Breast epithelium (tissue), 3 donors: Measurements from ENCODE around the gene GDF10.

Experiments used
- POLR2AphosphoS5 ChIP-seq, 3 donors: sonication (generic); formaldehyde crosslinking; IDR thresholded peaks; one replicate each; pipeline ENCODE4 v1.6.1; 2017; ENCODE audit warnings: antibody characterized with exemption in 3 of 3
- TF ChIP-seq, protein P1 (sequence below), 3 donors: fragments of 450-650 bp; IDR thresholded peaks; one replicate each; pipeline ENCODE4 v1.5.1; 2016 to 2017; ENCODE audit warnings: antibody characterized with exemption in 3 of 3, mild to moderate bottlenecking in 3 of 3, moderate library complexity in 3 of 3

DNA sequence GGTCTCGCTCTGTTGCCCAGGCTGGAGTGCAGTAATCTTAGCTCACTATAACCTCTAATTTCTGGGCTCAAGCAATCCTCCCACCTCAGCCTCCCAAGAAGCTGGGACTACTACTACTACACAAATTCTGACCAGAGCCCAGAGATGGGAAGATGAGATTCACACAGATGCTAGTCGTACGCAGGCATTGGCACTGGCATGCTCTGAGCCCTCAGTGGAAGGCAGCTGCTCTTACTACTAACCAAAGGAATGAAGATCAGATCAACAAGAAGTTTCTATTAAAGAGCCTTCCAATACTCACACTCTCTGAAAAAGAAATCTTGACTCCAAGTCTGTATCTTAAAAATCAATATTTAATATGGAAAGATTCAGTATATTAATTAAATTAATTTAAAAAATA is 32.9 kb downstream of the GDF10 start:
- TF ChIP-seq, protein P1, sequence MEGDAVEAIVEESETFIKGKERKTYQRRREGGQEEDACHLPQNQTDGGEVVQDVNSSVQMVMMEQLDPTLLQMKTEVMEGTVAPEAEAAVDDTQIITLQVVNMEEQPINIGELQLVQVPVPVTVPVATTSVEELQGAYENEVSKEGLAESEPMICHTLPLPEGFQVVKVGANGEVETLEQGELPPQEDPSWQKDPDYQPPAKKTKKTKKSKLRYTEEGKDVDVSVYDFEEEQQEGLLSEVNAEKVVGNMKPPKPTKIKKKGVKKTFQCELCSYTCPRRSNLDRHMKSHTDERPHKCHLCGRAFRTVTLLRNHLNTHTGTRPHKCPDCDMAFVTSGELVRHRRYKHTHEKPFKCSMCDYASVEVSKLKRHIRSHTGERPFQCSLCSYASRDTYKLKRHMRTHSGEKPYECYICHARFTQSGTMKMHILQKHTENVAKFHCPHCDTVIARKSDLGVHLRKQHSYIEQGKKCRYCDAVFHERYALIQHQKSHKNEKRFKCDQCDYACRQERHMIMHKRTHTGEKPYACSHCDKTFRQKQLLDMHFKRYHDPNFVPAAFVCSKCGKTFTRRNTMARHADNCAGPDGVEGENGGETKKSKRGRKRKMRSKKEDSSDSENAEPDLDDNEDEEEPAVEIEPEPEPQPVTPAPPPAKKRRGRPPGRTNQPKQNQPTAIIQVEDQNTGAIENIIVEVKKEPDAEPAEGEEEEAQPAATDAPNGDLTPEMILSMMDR (IDR thresholded peaks at IDR 0.05): no peak
- no peak for TF ChIP-seq POLR2AphosphoS5 (IDR thresholded peaks at IDR 0.05)
